Measurements from ENCODE around the gene M6PR.
A peak's percentile ranks its signal among the peaks of the same experiment; 100 is the strongest.
"Not testable (repeated sequence)": the region's sequence is repeated elsewhere in the genome, so short reads cannot be mapped to it uniquely, and the experiment has no call there.

Gene M6PR

GRCh38 chr12:8950702-8951478 lies 1.4 kb upstream of the M6PR start:
- no peak for DNase-seq (ENCODE audit: low read depth)

GRCh38 chr12:8950221-8950527 lies 729 bp upstream of the M6PR start:
- no peak for DNase-seq (ENCODE audit: low read depth)

DNA sequence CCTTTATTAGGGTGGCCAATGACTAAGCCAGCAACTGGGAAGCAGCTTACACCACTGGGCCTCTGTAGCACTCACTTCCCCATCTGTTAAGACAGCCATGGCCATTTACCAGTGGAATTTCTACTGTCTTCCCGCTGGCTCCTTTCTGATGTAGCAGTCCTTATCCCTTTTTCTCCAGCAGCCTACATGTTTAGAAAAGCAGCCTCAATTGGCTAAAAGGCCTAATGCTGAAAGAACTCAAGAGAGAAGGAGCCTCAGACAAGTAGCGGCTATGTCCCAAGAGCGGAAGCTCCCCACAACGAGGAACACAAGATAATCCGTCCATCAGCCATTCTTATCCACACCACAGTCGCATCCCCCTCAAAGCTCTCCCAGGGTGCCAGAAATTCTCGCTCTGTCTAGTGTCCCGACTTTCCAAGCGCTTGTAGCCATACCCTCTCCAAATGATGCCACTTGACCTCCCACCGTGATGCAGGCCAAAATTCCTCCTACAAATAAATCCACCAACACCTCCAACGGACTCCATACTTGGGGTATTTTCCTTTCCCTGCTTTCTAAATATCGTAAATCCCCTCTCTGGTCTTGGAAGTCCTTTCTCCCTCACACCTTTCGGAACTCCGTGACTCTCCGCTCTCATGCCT lies 624 bp downstream of the M6PR start:
- no peak for DNase-seq (ENCODE audit: low read depth)

DNA sequence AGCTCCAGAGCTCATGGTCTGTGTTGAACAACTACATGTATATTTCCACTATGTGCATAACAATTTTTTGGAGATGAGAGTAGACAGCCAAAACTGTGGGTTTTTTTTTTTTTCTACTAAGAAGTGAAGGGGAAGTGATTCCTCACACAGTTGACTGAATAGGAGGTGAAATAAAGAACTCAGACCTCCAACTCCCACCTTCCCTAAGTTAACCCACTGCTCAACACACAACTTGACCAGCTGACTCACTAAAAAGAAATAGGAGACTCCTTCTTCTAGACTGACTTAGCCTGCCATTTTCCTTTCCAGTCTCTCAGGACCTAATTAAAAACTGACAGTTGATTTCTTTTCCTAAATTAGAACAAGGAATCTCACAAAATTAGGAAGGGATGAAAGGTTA lies 1.7 kb downstream of the M6PR start:
- DNase-seq (ENCODE audit: low read depth): no peak

DNA sequence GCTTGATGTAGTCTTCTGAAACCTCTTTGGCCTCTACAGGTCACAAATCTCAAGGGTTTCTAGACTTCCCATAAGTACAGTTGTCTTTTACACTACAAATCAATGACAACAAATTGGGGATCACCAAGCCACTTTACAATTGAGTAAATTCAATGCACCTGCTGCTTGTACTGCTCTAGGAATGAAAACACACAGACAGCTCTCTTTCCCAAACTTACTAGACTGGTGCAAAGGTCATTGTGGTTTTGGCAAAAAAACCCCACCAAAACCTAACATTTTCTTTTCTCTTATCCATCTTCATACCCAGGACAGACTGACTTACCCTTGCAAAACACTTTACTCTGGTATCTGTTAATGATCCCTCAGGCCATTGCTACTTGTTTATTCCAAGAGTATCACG lies 2.7 kb downstream of the M6PR start:
- DNase-seq (ENCODE audit: low read depth): no peak

- DNase-seq (ENCODE audit: low read depth): no peak
Observed at GRCh38 chr12:8943565-8944186, 5.8 kb downstream of the M6PR start.

- DNase-seq (ENCODE audit: low read depth): no peak
Observed at GRCh38 chr12:8941691-8942478, 7.6 kb downstream of the M6PR start.

GRCh38 chr12:8937842-8938442 lies 11.5 kb downstream of the M6PR start:
- DNase-seq (ENCODE audit: low read depth): not testable (repeated sequence)

DNA sequence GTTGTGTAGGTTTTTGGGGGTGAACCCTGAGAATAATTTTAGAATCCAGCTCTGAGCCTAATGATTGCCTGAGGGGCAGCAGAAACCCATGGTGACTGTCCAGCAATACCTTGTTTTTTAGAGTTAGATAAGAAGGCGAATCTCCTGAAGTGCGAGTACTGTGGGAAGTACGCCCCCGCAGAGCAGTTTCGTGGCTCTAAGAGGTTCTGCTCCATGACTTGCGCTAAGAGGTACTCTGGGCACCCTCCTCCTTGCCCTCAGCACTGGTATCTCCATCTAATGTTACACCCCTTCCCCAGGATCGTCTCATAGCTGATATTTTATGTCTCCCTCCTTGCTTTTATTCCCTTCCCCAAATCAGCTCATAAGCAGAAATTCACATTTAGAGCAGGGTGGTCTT lies 12.7 kb downstream of the M6PR start:
- no peak for DNase-seq (ENCODE audit: low read depth)

- not testable (repeated sequence) for DNase-seq (ENCODE audit: low read depth)
Observed at GRCh38 chr12:8934080-8934479, 15.4 kb downstream of the M6PR start.

GRCh38 chr12:8932464-8932863 lies 17.0 kb downstream of the M6PR start:
- not testable (repeated sequence) for DNase-seq (ENCODE audit: low read depth)

GRCh38 chr12:8930655-8931323 lies 18.7 kb downstream of the M6PR start:
- DNase-seq (ENCODE audit: low read depth): not testable (repeated sequence)

GRCh38 chr12:8922544-8922943 lies 26.9 kb downstream of the M6PR start:
- DNase-seq (ENCODE audit: low read depth): no peak

GRCh38 chr12:8919643-8920042 lies 29.8 kb downstream of the M6PR start:
- not testable (repeated sequence) for DNase-seq (ENCODE audit: low read depth)

DNA sequence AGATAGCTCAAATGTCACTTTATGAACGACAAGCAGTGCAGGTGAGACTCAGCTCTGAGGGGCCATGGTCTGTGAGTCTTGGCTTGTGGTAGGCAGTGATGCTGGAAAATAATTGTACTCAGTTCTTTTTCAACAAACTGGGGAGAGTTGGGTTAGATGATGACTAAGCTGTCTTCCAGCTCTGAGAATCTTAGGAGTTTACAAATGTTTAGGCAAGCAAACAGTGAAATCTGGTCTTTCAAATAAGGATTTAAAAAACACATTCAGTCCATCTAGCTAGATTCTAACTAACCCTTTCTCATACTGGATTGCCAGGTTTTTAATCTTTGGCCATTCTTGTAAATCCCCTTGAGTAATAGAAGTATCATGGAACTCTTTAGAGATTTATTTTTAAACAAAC lies 31.7 kb downstream of the M6PR start:
- no peak for DNase-seq (ENCODE audit: low read depth)

- DNase-seq (ENCODE audit: low read depth): no peak
Observed at GRCh38 chr12:8917031-8917430, 32.4 kb downstream of the M6PR start.

DNA sequence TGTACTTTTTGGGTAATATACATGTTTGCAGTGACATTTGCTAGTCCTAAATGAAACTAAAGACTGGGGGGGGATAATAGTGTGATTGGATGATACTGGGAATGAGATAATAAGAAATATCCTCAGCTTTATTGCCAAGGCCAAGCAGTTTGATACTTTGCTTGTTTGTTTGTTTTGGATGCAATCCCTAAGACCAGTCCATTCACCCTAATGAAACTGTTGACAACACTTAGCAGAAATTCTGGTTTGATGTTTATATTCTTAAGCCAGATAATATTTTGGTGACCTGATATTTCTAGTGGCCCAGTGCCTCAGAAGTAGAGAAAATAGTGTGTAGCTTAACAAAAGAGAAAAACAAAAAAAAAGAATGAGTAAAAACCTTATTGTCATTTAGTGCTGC lies 33.3 kb downstream of the M6PR start:
- no peak for DNase-seq (ENCODE audit: low read depth)

DNA sequence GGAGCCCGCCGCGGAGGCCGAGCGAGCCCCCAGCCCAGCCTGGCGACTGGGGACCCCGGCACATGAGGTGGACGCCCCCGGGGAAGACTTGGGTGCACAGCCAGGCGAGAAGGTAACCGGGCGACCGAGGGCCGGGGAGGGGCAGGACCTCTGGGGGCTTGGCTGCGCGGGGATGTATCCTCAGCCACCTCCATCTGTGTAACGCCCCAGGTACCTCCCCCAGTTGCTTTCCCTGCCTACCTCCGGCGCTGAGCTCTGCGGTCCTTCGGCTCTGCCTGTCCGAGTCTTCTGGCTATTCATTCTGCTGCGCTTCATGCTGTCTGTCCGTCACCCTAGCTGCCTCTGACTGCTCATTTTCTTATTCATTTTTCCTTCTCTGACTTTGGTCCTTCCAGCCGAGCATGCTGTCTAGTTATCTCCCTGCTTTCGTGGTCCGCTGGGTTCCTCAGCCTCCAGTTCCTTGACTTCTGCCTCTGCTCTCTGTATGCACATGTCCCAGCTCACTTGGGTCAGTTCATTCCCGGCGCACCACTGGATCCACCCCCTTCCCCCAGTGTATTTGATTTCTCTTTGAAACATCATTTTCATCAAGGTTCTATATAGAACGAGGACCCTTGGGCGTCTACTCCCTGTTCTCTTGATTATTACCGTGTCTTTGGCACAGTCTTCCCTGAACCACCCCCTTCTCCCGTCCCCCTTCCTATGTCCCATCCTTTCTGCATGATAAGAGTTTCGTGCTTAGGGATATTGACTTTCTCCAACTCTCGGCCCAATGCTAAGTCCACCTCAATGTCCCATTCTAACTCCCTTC lies 34.5 kb downstream of the M6PR start:
- DNase-seq (ENCODE audit: low read depth): peak; percentile 47

GRCh38 chr12:8914033-8914715 lies 35.3 kb downstream of the M6PR start, which contains the start of gene PHC1:
TSS of gene PHC1 (plus strand) at chr12:8914509. CDS start at chr12:8917678, 3,169 bp downstream.
- DNase-seq (ENCODE audit: low read depth): peak; percentile 74

- no peak for DNase-seq (ENCODE audit: low read depth)
Observed at GRCh38 chr12:8913702-8914032, 35.8 kb downstream of the M6PR start.

Measured in activated T-helper 1 cell treated with Interleukin-2 at 50 U/mL for 16 hours (primary cell).